ENCODE results near the gene FTCDNL1.

DNA sequence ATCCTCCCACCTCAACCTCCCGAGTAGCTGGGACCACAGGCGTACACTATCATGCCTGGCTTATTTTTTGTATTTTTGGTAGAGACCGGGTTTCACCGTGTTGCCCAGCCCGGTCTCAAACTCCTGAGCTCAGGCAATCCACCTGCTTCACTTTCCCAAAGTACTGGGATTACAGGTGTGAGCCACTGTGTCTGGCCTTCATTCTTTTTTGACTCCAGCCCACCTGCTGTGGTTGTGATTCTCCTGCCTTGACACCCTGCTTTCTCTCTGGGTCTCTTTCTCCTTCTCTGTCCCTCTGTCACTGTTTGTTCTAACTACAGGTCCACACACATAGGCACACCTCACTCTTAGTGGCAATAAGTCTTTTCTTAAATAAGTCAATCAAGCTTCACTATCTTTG lies 85.3 kb downstream of the FTCDNL1 start:
- TF ChIP-seq, protein P1, sequence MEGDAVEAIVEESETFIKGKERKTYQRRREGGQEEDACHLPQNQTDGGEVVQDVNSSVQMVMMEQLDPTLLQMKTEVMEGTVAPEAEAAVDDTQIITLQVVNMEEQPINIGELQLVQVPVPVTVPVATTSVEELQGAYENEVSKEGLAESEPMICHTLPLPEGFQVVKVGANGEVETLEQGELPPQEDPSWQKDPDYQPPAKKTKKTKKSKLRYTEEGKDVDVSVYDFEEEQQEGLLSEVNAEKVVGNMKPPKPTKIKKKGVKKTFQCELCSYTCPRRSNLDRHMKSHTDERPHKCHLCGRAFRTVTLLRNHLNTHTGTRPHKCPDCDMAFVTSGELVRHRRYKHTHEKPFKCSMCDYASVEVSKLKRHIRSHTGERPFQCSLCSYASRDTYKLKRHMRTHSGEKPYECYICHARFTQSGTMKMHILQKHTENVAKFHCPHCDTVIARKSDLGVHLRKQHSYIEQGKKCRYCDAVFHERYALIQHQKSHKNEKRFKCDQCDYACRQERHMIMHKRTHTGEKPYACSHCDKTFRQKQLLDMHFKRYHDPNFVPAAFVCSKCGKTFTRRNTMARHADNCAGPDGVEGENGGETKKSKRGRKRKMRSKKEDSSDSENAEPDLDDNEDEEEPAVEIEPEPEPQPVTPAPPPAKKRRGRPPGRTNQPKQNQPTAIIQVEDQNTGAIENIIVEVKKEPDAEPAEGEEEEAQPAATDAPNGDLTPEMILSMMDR (IDR thresholded peaks at IDR 0.05): no peak
- TF ChIP-seq EZH2phosphoT487 (IDR thresholded peaks at IDR 0.05): no peak

Measured in neural progenitor cell (in vitro differentiated cells).